Measurements from ENCODE around the gene PIPOX.

Gene PIPOX

GRCh38 chr17:29049541-29050145 is 6.7 kb downstream of the PIPOX start:
- DNase-seq: no peak

- DNase-seq: no peak
Observed at GRCh38 chr17:29050176-29050575, 7.2 kb downstream of the PIPOX start.

GRCh38 chr17:29051194-29051593 is 8.3 kb downstream of the PIPOX start:
- DNase-seq: no peak

GRCh38 chr17:29051731-29052130 is 8.8 kb downstream of the PIPOX start:
- DNase-seq: no peak

GRCh38 chr17:29054835-29055234 is 11.9 kb downstream of the PIPOX start:
- DNase-seq: peak; percentile 55

- peak; percentile 12 for DNase-seq
Observed at GRCh38 chr17:29057361-29057760, 14.4 kb downstream of the PIPOX start.

- no peak for DNase-seq
Observed at GRCh38 chr17:29058391-29058790, 15.4 kb downstream of the PIPOX start.

GRCh38 chr17:29059281-29059680 is 16.3 kb downstream of the PIPOX start:
- no peak for DNase-seq

GRCh38 chr17:29060475-29060874 is 17.5 kb downstream of the PIPOX start:
- DNase-seq: no peak

GRCh38 chr17:29061036-29061435 is 18.1 kb downstream of the PIPOX start:
- DNase-seq: no peak

GRCh38 chr17:29062215-29062614 is 19.3 kb downstream of the PIPOX start:
- DNase-seq: no peak

- no peak for DNase-seq
Observed at GRCh38 chr17:29063992-29064391, 21.1 kb downstream of the PIPOX start.

DNA sequence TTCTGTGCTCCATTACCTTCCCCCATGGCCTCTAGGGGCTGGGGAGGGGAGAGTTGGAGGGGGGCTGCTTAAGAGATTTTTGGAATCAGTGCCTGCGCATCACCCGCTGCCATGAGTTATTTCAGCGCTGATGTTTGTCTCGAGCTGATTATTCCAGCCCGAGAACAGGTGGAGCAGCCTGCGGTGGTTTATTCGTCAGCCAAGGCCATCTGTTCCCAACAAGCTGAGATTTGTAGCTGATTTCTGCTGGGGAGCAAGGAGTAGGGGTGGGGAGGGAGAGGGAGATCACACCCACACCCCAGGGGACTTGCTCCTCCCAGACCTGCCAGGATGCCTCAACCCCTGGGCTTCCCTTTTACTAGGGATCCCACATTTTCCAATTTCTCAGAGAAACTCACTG is 23.1 kb downstream of the PIPOX start:
- no peak for DNase-seq

GRCh38 chr17:29066606-29067005 is 23.7 kb downstream of the PIPOX start:
- no peak for DNase-seq

DNA sequence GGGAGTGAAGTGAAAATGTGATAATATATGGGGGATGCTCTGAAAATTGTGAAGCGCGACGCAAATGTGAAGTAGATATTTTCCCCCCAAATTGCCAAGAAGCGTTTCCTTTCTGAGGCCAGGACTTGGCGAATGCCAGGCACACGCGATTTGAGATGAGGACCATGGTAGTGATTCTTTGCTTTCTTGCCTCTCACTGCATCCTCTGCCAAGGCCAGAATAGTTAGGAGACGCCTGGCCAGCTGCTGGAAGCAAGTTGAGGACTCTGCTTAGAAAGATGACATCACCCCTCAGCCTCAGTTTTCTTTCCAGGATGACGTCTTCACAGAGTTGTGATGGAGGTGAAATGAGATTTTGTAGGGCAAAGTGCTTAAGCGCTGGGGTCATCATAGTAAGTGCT is 25.9 kb downstream of the PIPOX start:
- no peak for DNase-seq

DNA sequence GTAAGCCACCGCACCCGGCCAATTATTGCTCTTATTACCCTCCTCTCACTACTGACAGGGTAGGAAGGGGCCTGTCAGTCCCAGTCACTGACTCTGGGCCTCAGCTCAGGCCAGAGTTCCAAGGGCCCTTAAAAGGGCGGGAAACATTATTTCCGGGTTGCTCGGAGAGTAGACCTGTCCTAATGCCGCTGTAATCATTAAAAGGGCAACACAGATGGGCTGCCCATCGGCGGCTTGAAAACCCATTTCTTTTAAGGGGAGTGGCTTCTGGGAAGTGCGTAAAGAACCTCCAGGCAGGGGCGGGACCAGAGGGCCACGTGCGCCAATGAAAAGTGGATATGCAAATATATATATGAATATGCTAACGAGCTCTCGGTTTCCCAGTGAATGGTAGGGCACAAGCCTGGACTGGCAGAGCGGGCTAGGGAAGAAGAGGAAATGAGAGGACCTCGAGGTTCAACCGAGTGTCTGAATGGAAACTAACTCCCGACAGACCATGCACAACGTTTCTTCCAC is 26.6 kb downstream of the PIPOX start:
- DNase-seq: no peak

DNA sequence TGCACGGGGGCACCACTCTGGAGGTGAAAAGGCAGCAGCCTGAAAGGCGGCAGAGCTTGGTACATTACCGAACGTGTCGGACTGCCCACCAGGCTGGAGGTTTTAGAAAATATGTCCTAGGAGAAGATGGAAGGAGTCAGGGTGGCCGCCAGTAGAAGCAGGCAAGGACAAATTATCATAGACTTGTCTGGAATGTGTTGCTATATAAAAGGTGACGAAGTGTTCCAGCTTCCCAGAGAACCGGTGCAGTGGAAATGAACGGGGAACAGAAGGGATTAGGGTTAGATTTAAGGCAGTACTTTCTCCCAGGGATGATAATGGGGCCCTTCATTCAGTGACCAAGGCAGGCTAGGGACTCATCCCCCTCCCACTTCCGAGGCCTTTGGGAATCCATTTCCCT is 27.4 kb downstream of the PIPOX start:
- DNase-seq: no peak

DNA sequence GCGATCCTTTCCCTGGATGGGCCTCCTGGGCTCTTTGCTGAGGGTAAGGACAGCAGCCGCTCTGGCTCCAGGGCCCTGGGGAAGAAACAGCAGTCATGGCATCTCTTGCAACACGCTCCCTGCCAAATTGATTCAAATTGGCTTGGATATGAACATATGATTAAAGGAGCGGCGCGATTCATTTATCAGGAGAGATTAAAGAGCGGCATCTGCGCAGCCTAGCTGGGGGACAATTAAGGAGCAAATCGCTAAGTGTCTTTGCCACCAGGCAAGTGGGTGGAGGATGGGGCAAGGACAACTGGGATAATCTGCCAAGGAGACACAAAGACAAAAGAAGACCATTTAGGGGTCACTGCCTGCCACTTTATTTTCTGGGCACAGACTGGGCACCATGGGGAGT is 27.8 kb downstream of the PIPOX start:
- DNase-seq: no peak

DNA sequence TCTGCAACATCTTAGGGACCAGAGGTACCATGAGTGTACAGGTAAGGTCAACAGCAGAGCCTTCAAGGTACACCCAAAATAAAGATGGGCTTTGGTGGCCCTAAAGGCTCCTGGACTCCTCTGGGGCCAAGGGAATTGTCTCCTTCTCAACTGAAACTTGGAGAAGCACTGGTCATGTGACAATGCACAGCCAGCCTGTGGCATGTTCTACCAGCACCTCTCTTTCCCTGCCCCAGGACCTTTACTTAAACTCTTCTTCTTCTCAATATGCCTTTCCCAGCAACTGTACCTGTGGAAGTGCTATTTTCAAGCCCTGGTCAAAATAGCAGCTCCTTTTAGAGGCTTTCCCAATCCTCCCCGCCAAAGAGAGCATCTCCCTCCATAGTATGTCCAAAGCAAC is 28.4 kb downstream of the PIPOX start:
- DNase-seq: no peak

DNA sequence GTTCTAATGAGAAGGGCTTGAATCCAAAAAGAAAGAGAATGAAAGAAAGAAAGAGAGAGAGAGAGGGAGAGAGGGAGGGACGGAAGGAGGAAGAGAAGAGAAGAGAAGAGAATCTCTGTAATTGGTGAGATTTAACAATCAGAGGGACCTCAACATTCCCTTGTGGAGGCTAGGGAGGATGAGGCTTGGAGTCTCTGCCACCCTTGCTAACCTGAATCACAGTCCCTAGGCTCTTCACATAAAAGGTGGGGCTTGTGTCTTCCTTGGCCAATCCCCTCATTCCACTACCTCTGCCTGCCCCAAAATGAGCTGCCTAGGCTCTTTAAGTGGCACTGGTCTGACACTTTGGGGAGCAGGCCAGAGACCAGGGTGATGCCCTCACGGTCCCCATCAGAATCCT is 30.1 kb downstream of the PIPOX start:
- DNase-seq: no peak

DNA sequence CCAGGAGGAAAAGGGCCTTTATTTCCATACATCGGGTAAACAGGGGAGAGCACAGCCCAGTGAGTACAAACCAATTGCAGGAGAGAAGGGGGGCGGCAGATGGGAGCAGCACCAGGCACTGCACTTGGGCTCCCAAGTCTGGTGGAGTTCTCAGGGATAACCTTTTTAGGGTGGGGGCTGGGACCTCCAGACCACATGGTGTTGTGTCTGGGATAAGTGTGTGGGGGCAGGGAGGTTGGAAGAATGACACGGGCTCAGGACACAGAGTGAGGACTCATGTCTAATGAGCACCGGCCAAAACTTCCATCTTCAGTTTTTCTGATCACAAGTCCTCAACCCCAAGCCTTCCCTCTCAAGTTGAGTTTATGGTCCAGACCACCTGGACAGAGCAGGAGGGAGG is 30.6 kb downstream of the PIPOX start:
- no peak for DNase-seq

- DNase-seq: no peak
Observed at GRCh38 chr17:29074488-29074887, 31.5 kb downstream of the PIPOX start.

GRCh38 chr17:29076087-29076486 is 33.1 kb downstream of the PIPOX start:
- DNase-seq: no peak

DNA sequence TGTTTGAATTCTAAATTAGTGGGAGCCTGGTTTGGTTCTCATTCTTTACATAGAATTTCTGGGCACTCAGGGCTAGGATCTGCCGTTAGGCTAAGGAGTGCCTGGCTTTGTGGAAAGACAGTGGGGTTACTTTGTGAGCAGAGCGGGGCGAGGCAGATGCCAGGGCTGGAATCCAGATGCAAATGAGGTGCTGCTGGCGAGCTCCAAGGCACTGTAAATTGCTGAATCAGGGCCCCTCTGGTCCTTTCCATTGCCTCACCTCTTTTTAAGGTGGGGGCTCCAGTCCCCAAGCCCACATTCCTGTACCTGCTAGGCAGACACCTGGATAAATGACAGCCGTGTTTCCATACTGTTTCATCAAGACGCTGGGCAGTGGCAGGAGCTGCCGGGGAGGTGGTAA is 33.8 kb downstream of the PIPOX start:
- DNase-seq: no peak

- no peak for DNase-seq
Observed at GRCh38 chr17:29077320-29077719, 34.4 kb downstream of the PIPOX start.

Measured in NCI-H1417 treated with DMSO at 0.1 percent for 48 hours (cell line).